OCI-LY3 (cell line): Measurements from ENCODE around the gene GPR158.

Experiments
- H2AFZ ChIP-seq: fragments of 200-600, 300-600 bp; shearing (Covaris generic); 2 replicates; pipeline ENCODE4 v1.6.0; 2014; ENCODE audit warnings: antibody characterized with exemption, low read depth, low read length
- H3K27ac ChIP-seq: fragments of 200-600, 300-600 bp; sonication (generic); 2 replicates; pipeline ENCODE4 v1.5.1; 2014; ENCODE audit warnings: mild to moderate bottlenecking, low read length, moderate library complexity, mixed read lengths
- H3K27me3 ChIP-seq: fragments of 200-600, 300-600 bp; sonication (generic); 2 replicates; pipeline ENCODE4 v1.6.1; 2014; ENCODE audit warnings: low read depth, low read length, mixed read lengths
- H3K36me3 ChIP-seq: fragments of 200-600, 300-600 bp; sonication (generic); replicated peaks from 2 replicates; pipeline ENCODE3; 2014; ENCODE audit warnings: low read depth, low read length, mixed read lengths
- H3K4me1 ChIP-seq: fragments of 300-600, 200-600 bp; sonication (generic); 2 replicates; pipeline ENCODE4 v1.6.1; 2014; ENCODE audit warnings: low read length, mixed read lengths
- H3K4me2 ChIP-seq: fragments of 200-600, 300-600 bp; sonication (generic); 2 replicates; pipeline ENCODE4 v1.6.1; 2014; ENCODE audit warnings: low read length, mixed read lengths
- H3K4me3 ChIP-seq: fragments of 300-600, 200-600 bp; sonication (generic); 2 replicates; pipeline ENCODE4 v1.5.1; 2014; ENCODE audit warnings: antibody characterized with exemption, mild to moderate bottlenecking, low read length, moderate library complexity
- H3K79me2 ChIP-seq: fragments of 300-600, 200-600 bp; shearing (Covaris generic); 2 replicates; pipeline ENCODE4 v1.6.1; 2014; ENCODE audit warnings: mild to moderate bottlenecking, low read length, mixed read lengths
- H3K9ac ChIP-seq: fragments of 300-600, 200-600 bp; shearing (Covaris generic); 2 replicates; pipeline ENCODE4 v1.6.0; 2014; ENCODE audit warnings: mild to moderate bottlenecking, low read length, moderate library complexity
- H3K9me3 ChIP-seq: fragments of 200-600, 300-600 bp; shearing (Covaris generic); 2 replicates; pipeline ENCODE4 v1.6.1; 2014; ENCODE audit warnings: low read length, mixed read lengths; ENCODE audit not compliant: insufficient read depth
- H4K20me1 ChIP-seq: fragments of 200-600, 300-600 bp; sonication (generic); 2 replicates; pipeline ENCODE4 v1.6.1; 2016; ENCODE audit warnings: low read length, mixed read lengths; ENCODE audit not compliant: insufficient read depth
- CTCF ChIP-seq: fragments of 200-600, 300-600 bp; sonication (generic); IDR thresholded peaks from 2 replicates; pipeline ENCODE4 v1.5.1; 2014; ENCODE audit warnings: antibody characterized with exemption, low read length, low read depth
- EZH2phosphoT487 ChIP-seq: fragments of 200-600 bp; shearing (Covaris generic); IDR thresholded peaks from 2 replicates; pipeline ENCODE4 v1.6.1; 2018; ENCODE audit warnings: antibody characterized with exemption, mixed run types, low read depth

The GPR158 gene

GRCh38 chr10:25294032-25294926 lies 119.5 kb downstream of the GPR158 start:
- Histone ChIP-seq H4K20me1 (no peaks in the 10 kb centered on the region), H3K27ac (no peak overlapping the region), H3K27me3 (no peaks in the 10 kb centered on the region), H3K9me3 (no peaks in the 10 kb centered on the region), H3K4me3 (no peak overlapping the region), H3K79me2 (no peaks in the 10 kb centered on the region), H3K9ac (no peak overlapping the region), H3K4me2 (no peak overlapping the region), H2AFZ (no peak overlapping the region), H3K36me3 (no peaks in the 10 kb centered on the region), H3K4me1 (no peaks in the 10 kb centered on the region)
- TF ChIP-seq EZH2phosphoT487 (no peak), CTCF (no peak)

- no peak overlapping the region for H3K27ac ChIP-seq
- no peak overlapping the region for H2AFZ ChIP-seq
- no peaks in the 10 kb centered on the region for H4K20me1 ChIP-seq
- TF ChIP-seq EZH2phosphoT487 = no peak
- no peak for TF ChIP-seq CTCF
- H3K4me2 ChIP-seq = no peak overlapping the region
- no peaks in the 10 kb centered on the region for H3K9me3 ChIP-seq
- no peaks in the 10 kb centered on the region for H3K79me2 ChIP-seq
- H3K4me3 ChIP-seq = no peak overlapping the region
- no peak overlapping the region for H3K9ac ChIP-seq
- no peaks in the 10 kb centered on the region for H3K27me3 ChIP-seq
- no peaks in the 10 kb centered on the region for H3K36me3 ChIP-seq
- no peaks in the 10 kb centered on the region for H3K4me1 ChIP-seq
These were observed 121.5 kb downstream of the GPR158 start for GRCh38 chr10:25296324-25296723.

DNA sequence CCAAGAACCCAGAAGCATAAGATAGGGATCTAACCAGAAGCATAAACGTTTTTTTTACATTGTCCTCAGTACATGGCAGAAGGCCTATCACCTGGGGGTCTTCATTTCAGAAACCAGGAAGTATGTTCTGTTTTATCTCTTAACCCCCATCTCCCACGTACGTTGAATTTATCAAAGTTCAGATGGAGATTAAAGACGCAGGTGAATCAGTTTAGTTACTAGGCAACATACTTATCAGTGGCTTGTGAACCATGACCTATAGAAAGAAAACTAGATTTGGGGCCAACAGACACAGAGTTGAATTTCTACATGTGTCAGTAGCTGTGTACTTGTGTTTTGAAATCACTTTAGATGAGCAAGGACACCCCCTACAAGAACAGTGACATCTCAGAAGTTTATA lies 122.7 kb downstream of the GPR158 start:
- Histone ChIP-seq H2AFZ (no peak overlapping the region), H3K4me3 (no peak overlapping the region), H3K4me1 (no peaks in the 10 kb centered on the region), H3K9ac (no peak overlapping the region), H3K27ac (no peak overlapping the region), H3K4me2 (no peak overlapping the region), H3K36me3 (no peaks in the 10 kb centered on the region), H3K79me2 (no peaks in the 10 kb centered on the region), H3K9me3 (no peaks in the 10 kb centered on the region), H3K27me3 (no peaks in the 10 kb centered on the region), H4K20me1 (no peaks in the 10 kb centered on the region)
- TF ChIP-seq EZH2phosphoT487 (no peak), CTCF (no peak)

DNA sequence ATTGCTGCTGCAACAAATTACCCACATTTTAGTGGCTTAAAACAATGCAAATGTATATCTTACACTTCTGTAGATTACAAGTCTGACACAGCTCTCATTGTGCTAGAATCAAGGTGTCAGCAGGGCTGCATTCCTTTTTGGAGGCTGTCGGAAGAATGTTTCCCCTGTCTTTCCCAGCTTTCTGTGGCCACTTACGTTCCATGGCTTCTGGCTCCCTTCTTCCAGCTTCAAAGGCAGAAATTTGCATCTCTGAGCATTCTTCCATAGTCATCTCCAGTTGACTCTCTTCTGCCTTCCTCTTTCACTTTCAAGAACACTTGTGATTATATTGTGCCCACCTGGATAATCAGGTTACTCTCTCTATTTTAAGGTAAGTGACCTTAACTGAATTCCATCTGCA lies 125.3 kb downstream of the GPR158 start:
- H3K4me2 ChIP-seq = no peak overlapping the region
- H3K4me1 ChIP-seq = no peaks in the 10 kb centered on the region
- H3K27me3 ChIP-seq = no peaks in the 10 kb centered on the region
- no peak overlapping the region for H3K4me3 ChIP-seq
- H3K27ac ChIP-seq = no peak overlapping the region
- H2AFZ ChIP-seq = no peak overlapping the region
- no peaks in the 10 kb centered on the region for H3K36me3 ChIP-seq
- H4K20me1 ChIP-seq = no peaks in the 10 kb centered on the region
- H3K9ac ChIP-seq = no peak overlapping the region
- H3K9me3 ChIP-seq = no peaks in the 10 kb centered on the region
- no peaks in the 10 kb centered on the region for H3K79me2 ChIP-seq
- TF ChIP-seq CTCF (no peak), EZH2phosphoT487 (no peak)
